HFFc6 (cell line): ENCODE results near the gene SLC4A3. TPM values are rescaled to one million over a fixed set of nuclear protein-coding genes. Genes with fewer than 3 reads are reported as not detected.

Experiments
- DNase-seq: peaks from one replicate; pipeline ENCODE4 v3.0.0-alpha.2; 2018
- H3K27ac Mint-ChIP-seq: 2 replicates; pipeline ENCODE4 v1.8.0; 2020; ENCODE audit warnings: mild to moderate bottlenecking, mixed read lengths
- H3K27me3 Mint-ChIP-seq: 2 replicates; pipeline ENCODE4 v1.8.0; 2021; ENCODE audit warnings: mild to moderate bottlenecking, moderate library complexity, mixed read lengths; ENCODE audit not compliant: insufficient read depth
- H3K36me3 Mint-ChIP-seq: 2 replicates; pipeline ENCODE4 v1.8.0; 2021; ENCODE audit warnings: low read depth, mixed read lengths
- H3K4me1 Mint-ChIP-seq: 2 replicates; pipeline ENCODE4 v1.8.0; 2020; ENCODE audit warnings: low read depth, mixed read lengths
- H3K4me3 Mint-ChIP-seq: 2 replicates; pipeline ENCODE4 v1.8.0; 2020; ENCODE audit warnings: mild to moderate bottlenecking, moderate library complexity, mixed read lengths
- H3K9me3 Mint-ChIP-seq: 2 replicates; pipeline ENCODE4 v1.8.0; 2020; ENCODE audit warnings: mild to moderate bottlenecking, mixed read lengths
- CTCF ChIP-seq: fragments of 200-600 bp; sonication (generic); IDR thresholded peaks from 2 replicates; pipeline ENCODE4 v1.5.0; 2021; ENCODE audit warnings: antibody characterized with exemption, mild to moderate bottlenecking
- total RNA-seq, 6 experiments: library from RNA; stranded (reverse); fragmentation: NEBNext Ultra II Directional; extraction: Animal tissue kit (Norgen Biotek cat#: 25700); gene quantifications; 2 replicates in 1 of 6; 3 replicates in 5 of 6; pipeline ENCODE4 v1.2.3, GENCODE V29; 2021

SLC4A3 gene
- total RNA-seq, 6 experiments from 2014 or later, result 3.7 to 13.5 (median 4.3) TPM

GRCh38 chr2:219592736-219593135 is 34.7 kb upstream of the SLC4A3 start:
- no peaks in the 10 kb centered on the region for H3K36me3 Mint-ChIP-seq
- no peak for TF ChIP-seq CTCF
- H3K9me3 Mint-ChIP-seq, result no peaks in the 10 kb centered on the region
- H3K4me1 Mint-ChIP-seq, result peaks cover 23% of the 10 kb centered on the region
- no peak overlapping the region for H3K4me3 Mint-ChIP-seq
- no peak for DNase-seq
- peaks cover 19% of the 10 kb centered on the region for H3K27me3 Mint-ChIP-seq
- H3K27ac Mint-ChIP-seq, result no peak overlapping the region

- Mint-ChIP-seq H3K4me1 (peaks cover 25% of the 10 kb centered on the region), H3K27me3 (peaks cover 17% of the 10 kb centered on the region), H3K36me3 (no peaks in the 10 kb centered on the region), H3K27ac (no peak overlapping the region), H3K4me3 (no peak overlapping the region), H3K9me3 (no peaks in the 10 kb centered on the region)
- no peak for DNase-seq
- no peak for TF ChIP-seq CTCF
These were observed 34.3 kb upstream of the SLC4A3 start for GRCh38 chr2:219593154-219593553.

- no peak for DNase-seq
- peaks cover 40% of the 10 kb centered on the region for H3K4me1 Mint-ChIP-seq
- H3K36me3 Mint-ChIP-seq, result no peaks in the 10 kb centered on the region
- H3K27me3 Mint-ChIP-seq, result peaks cover 12% of the 10 kb centered on the region
- no peak overlapping the region for H3K4me3 Mint-ChIP-seq
- H3K27ac Mint-ChIP-seq, result peak overlapping the region; percentile 98
- TF ChIP-seq CTCF, result no peak; the same call in 1 of the 2 replicates
- H3K9me3 Mint-ChIP-seq, result no peaks in the 10 kb centered on the region
These were observed 32.2 kb upstream of the SLC4A3 start for GRCh38 chr2:219595256-219595655.

- Mint-ChIP-seq H3K27me3 (peaks cover 5% of the 10 kb centered on the region), H3K36me3 (0 out of 2 replicates have a peak, but pooled peaks cover 4% of the 10 kb centered on the region), H3K9me3 (no peaks in the 10 kb centered on the region), H3K27ac (peak overlapping the region; percentile 98), H3K4me3 (peak overlapping the region; percentile 96), H3K4me1 (peaks cover 46% of the 10 kb centered on the region)
- no peak for DNase-seq
- no peak for TF ChIP-seq CTCF
These were observed 30.4 kb upstream of the SLC4A3 start for GRCh38 chr2:219596954-219597551.

- H3K27me3 Mint-ChIP-seq, result peaks cover 5% of the 10 kb centered on the region
- no peaks in the 10 kb centered on the region for H3K9me3 Mint-ChIP-seq
- TF ChIP-seq CTCF, result no peak
- 0 out of 2 replicates have a peak, but pooled peaks cover 4% of the 10 kb centered on the region for H3K36me3 Mint-ChIP-seq
- peak within 1 kb of the TSS; percentile 96 for H3K4me3 Mint-ChIP-seq
- peak; percentile 95 for DNase-seq
- peak within 1 kb of the TSS; percentile 98 for H3K27ac Mint-ChIP-seq
- H3K4me1 Mint-ChIP-seq, result peaks cover 46% of the 10 kb centered on the region
These were observed 29.7 kb upstream of the SLC4A3 start, which contains the start of gene STK11IP for GRCh38 chr2:219597552-219598307. Gene STK11IP (plus strand): TSS chr2:219597857. CDS start chr2:219598120, 263 bp downstream.
